Memory B cell (primary cell): ENCODE data around the gene ZNF521.

ENCODE experiments used
- ATAC-seq: fragments of 150-1000 bp; cut with Tn5 transposase; 2 replicates; pipeline ENCODE4 v1.10.0; 2021; ENCODE audit warnings: low read depth, mild to moderate bottlenecking, moderate library complexity
- DNase-seq, 2 donors: peaks; one replicate each; pipeline ENCODE4 v3.0.0; 2022; ENCODE audit warnings: low spot score in 2 of 2
- H3K27ac Mint-ChIP-seq: one replicate; pipeline ENCODE4 v1.8.0; 2022; ENCODE audit warnings: mild to moderate bottlenecking, moderate library complexity, mixed read lengths
- H3K27me3 Mint-ChIP-seq: one replicate; pipeline ENCODE4 v1.8.0; 2022; ENCODE audit warnings: mixed read lengths
- H3K36me3 Mint-ChIP-seq: one replicate; pipeline ENCODE4 v1.8.0; 2022; ENCODE audit warnings: mild to moderate bottlenecking, mixed read lengths
- H3K4me1 Mint-ChIP-seq: one replicate; pipeline ENCODE4 v1.8.0; 2022; ENCODE audit warnings: mixed read lengths
- H3K4me3 Mint-ChIP-seq: one replicate; pipeline ENCODE4 v1.8.0; 2022; ENCODE audit warnings: mild to moderate bottlenecking, moderate library complexity, mixed read lengths
- H3K9me3 Mint-ChIP-seq: one replicate; pipeline ENCODE4 v1.8.0; 2022; ENCODE audit warnings: mixed read lengths

ZNF521 gene

DNA sequence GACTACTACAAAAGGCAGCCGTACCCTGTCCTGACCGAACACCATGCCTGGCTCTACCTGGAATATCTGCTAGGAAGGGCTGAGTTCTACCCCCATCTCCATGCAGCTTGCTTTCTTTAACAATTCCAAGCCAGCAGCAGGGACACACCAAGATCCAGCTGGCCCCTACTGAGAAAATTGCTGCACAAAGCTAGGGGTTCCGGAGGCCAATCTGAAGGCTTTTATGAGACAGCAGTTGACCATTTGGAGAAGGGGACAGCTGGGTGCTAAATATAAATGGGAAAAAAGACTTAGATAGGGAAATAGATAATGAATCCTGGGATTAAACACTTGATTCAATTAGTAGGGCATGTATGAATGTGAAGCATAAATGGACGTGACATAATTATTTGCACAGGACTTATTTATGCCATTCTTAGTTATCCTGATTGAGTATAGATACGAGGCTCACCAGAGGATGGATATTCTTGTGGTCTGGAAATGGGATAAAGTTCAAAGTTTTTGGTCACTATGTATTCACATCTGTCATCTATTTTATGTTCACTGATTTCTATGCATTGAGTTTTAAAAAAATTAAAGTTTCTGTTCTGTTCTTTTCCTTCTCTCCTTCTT is 204.0 kb downstream of the ZNF521 start:
- ATAC-seq, result no peak

GRCh38 chr18:25146512-25146910 is 205.5 kb downstream of the ZNF521 start:
- Mint-ChIP-seq H3K27me3 (no peaks in the 10 kb centered on the region), H3K4me3 (no peak overlapping the region), H3K4me1 (no peaks in the 10 kb centered on the region), H3K27ac (no peak overlapping the region), H3K36me3 (no peaks in the 10 kb centered on the region), H3K9me3 (no peaks in the 10 kb centered on the region)
- ATAC-seq (no peak), DNase-seq (no peak)

More for the DNA sequence above, 204.0 kb downstream of the ZNF521 start:
- Mint-ChIP-seq H3K4me1 (no peaks in the 10 kb centered on the region), H3K27ac (no peak overlapping the region), H3K9me3 (no peaks in the 10 kb centered on the region), H3K27me3 (no peaks in the 10 kb centered on the region), H3K4me3 (no peak overlapping the region), H3K36me3 (no peaks in the 10 kb centered on the region)
- DNase-seq, result no peak

- DNase-seq (no peak), ATAC-seq (no peak)
- Mint-ChIP-seq H3K36me3 (no peaks in the 10 kb centered on the region), H3K4me1 (no peaks in the 10 kb centered on the region), H3K9me3 (no peaks in the 10 kb centered on the region), H3K27ac (no peak overlapping the region), H3K4me3 (no peak overlapping the region), H3K27me3 (no peaks in the 10 kb centered on the region)
These were observed 206.0 kb downstream of the ZNF521 start for GRCh38 chr18:25145731-25146511.

GRCh38 chr18:25144820-25145219 is 207.1 kb downstream of the ZNF521 start:
- Mint-ChIP-seq H3K9me3 (no peaks in the 10 kb centered on the region), H3K4me3 (no peak overlapping the region), H3K27me3 (no peaks in the 10 kb centered on the region), H3K36me3 (no peaks in the 10 kb centered on the region), H3K27ac (no peak overlapping the region), H3K4me1 (no peaks in the 10 kb centered on the region)
- DNase-seq (no peak), ATAC-seq (no peak)

DNA sequence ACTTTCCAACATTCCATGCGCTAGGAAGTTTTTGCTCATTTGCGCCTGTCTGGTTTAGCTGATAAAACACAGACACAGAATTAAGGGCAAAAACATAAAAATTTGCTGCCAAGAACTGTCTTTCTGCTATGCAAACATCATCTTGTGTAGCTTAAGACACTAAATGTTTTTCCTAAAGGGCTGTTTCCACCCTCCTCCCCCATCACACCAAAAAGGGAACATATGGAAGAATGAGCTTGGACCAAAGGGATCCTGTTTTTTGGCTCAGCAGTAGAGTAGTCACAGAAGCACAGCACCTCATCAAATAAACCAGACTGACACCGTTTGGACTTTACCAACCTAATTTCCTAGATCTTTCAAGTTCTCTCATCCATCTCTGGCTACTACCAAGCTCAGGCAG is 210.1 kb downstream of the ZNF521 start:
- Mint-ChIP-seq H3K36me3 (no peaks in the 10 kb centered on the region), H3K27me3 (no peaks in the 10 kb centered on the region), H3K4me3 (no peak overlapping the region), H3K4me1 (no peaks in the 10 kb centered on the region), H3K9me3 (no peaks in the 10 kb centered on the region), H3K27ac (no peak overlapping the region)
- no peak for ATAC-seq
- DNase-seq, result no peak

- Mint-ChIP-seq H3K27ac (no peak overlapping the region), H3K4me1 (no peaks in the 10 kb centered on the region), H3K36me3 (no peaks in the 10 kb centered on the region), H3K4me3 (no peak overlapping the region), H3K27me3 (no peaks in the 10 kb centered on the region), H3K9me3 (no peaks in the 10 kb centered on the region)
- no peak for DNase-seq
- ATAC-seq, result no peak
These were observed 210.6 kb downstream of the ZNF521 start for GRCh38 chr18:25141399-25141798.

- no peaks in the 10 kb centered on the region for H3K27me3 Mint-ChIP-seq
- H3K9me3 Mint-ChIP-seq, result no peaks in the 10 kb centered on the region
- H3K27ac Mint-ChIP-seq, result no peak overlapping the region
- H3K4me3 Mint-ChIP-seq, result no peak overlapping the region
- DNase-seq, result no peak
- H3K4me1 Mint-ChIP-seq, result no peaks in the 10 kb centered on the region
- no peak for ATAC-seq
- no peaks in the 10 kb centered on the region for H3K36me3 Mint-ChIP-seq
These were observed 211.0 kb downstream of the ZNF521 start for GRCh38 chr18:25140962-25141308.

- no peak overlapping the region for H3K4me3 Mint-ChIP-seq
- no peaks in the 10 kb centered on the region for H3K36me3 Mint-ChIP-seq
- H3K27me3 Mint-ChIP-seq, result no peaks in the 10 kb centered on the region
- H3K9me3 Mint-ChIP-seq, result no peaks in the 10 kb centered on the region
- DNase-seq (no peak), ATAC-seq (no peak)
- no peaks in the 10 kb centered on the region for H3K4me1 Mint-ChIP-seq
- H3K27ac Mint-ChIP-seq, result no peak overlapping the region
These were observed 211.6 kb downstream of the ZNF521 start for GRCh38 chr18:25140124-25140961.

GRCh38 chr18:25137197-25137472 is 214.8 kb downstream of the ZNF521 start:
- Mint-ChIP-seq H3K27me3 (no peaks in the 10 kb centered on the region), H3K27ac (no peak overlapping the region), H3K36me3 (no peaks in the 10 kb centered on the region), H3K4me1 (no peaks in the 10 kb centered on the region), H3K9me3 (no peaks in the 10 kb centered on the region), H3K4me3 (no peak overlapping the region)
- ATAC-seq, result no peak
- no peak for DNase-seq

- H3K4me3 Mint-ChIP-seq, result no peak overlapping the region
- H3K27me3 Mint-ChIP-seq, result no peaks in the 10 kb centered on the region
- DNase-seq (no peak), ATAC-seq (no peak)
- no peak overlapping the region for H3K27ac Mint-ChIP-seq
- no peaks in the 10 kb centered on the region for H3K36me3 Mint-ChIP-seq
- no peaks in the 10 kb centered on the region for H3K9me3 Mint-ChIP-seq
- H3K4me1 Mint-ChIP-seq, result no peaks in the 10 kb centered on the region
These were observed 215.4 kb downstream of the ZNF521 start for GRCh38 chr18:25136416-25137196.

DNA sequence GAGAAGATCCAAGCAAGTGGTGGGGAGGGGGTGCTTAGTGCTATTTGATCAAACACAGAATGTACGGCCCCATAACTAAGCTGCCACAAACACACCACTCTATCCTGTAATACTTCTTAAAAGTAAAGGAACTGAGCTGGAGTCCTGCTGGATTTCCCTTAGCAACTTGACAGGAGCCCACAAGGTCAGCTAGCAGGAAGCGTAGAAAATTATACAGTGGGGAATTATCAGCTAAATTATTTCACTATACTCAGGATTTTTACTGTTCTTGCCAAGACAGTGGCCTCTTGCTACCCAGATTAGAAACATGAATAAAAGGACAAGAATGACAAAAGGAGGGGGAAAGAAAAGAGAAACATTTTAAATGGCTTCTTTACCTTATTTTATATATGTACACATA is 217.1 kb downstream of the ZNF521 start:
- no peak for DNase-seq
- Mint-ChIP-seq H3K27ac (no peak overlapping the region), H3K4me1 (no peaks in the 10 kb centered on the region), H3K27me3 (no peaks in the 10 kb centered on the region), H3K9me3 (peaks cover 2% of the 10 kb centered on the region), H3K36me3 (no peaks in the 10 kb centered on the region), H3K4me3 (no peak overlapping the region)
- ATAC-seq, result no peak

GRCh38 chr18:25133879-25134278 is 218.1 kb downstream of the ZNF521 start:
- Mint-ChIP-seq H3K9me3 (peaks cover 2% of the 10 kb centered on the region), H3K27ac (no peak overlapping the region), H3K4me3 (no peak overlapping the region), H3K27me3 (no peaks in the 10 kb centered on the region), H3K36me3 (no peaks in the 10 kb centered on the region), H3K4me1 (no peaks in the 10 kb centered on the region)
- DNase-seq (no peak), ATAC-seq (no peak)

DNA sequence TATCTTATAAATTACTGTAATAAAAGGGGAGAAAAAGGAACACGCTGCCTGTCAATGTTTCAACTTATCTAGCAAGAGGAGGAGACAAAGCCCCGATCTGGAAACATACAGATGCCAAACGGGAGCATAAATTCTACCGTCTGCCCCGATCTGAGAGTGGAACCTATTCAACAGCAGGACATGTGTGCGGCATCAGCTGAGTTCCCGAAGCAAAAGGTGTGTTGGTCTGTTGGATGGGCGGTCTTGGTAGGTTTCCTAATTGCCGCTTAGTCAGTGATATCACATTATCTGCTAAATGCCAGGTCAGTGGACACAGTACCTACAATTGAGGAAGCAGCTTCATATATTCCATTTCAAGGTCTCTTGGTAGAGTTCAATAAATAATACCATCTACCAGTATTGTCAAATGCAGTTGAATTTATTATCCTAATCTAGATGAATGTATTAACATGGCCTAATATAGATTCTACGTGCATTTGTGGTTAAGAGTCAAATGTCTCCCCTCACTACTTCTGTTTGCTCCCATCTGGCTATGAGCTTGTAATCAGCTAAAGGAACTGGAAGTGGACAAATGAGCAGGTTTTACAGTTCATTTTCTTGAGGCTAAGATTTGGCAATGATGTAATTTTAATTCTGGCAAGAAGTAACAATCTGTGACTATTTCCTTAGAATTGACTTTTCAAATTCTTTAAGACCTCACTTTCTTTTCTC is 219.0 kb downstream of the ZNF521 start:
- ATAC-seq (no peak), DNase-seq (no peak)
- H3K36me3 Mint-ChIP-seq, result no peaks in the 10 kb centered on the region
- no peaks in the 10 kb centered on the region for H3K4me1 Mint-ChIP-seq
- no peaks in the 10 kb centered on the region for H3K27me3 Mint-ChIP-seq
- no peak overlapping the region for H3K4me3 Mint-ChIP-seq
- H3K27ac Mint-ChIP-seq, result no peak overlapping the region
- peaks cover 2% of the 10 kb centered on the region for H3K9me3 Mint-ChIP-seq
